HG02678 (cell line): ENCODE results near the gene DTNBP1.

ENCODE experiments used
- ATAC-seq: cut with Tn5 transposase; IDR thresholded peaks from one replicate; pipeline ENCODE4 v1.9.1; 2021; ENCODE audit warnings: mild to moderate bottlenecking, moderate library complexity; ENCODE audit not compliant: unreplicated experiment

DTNBP1 gene

DNA sequence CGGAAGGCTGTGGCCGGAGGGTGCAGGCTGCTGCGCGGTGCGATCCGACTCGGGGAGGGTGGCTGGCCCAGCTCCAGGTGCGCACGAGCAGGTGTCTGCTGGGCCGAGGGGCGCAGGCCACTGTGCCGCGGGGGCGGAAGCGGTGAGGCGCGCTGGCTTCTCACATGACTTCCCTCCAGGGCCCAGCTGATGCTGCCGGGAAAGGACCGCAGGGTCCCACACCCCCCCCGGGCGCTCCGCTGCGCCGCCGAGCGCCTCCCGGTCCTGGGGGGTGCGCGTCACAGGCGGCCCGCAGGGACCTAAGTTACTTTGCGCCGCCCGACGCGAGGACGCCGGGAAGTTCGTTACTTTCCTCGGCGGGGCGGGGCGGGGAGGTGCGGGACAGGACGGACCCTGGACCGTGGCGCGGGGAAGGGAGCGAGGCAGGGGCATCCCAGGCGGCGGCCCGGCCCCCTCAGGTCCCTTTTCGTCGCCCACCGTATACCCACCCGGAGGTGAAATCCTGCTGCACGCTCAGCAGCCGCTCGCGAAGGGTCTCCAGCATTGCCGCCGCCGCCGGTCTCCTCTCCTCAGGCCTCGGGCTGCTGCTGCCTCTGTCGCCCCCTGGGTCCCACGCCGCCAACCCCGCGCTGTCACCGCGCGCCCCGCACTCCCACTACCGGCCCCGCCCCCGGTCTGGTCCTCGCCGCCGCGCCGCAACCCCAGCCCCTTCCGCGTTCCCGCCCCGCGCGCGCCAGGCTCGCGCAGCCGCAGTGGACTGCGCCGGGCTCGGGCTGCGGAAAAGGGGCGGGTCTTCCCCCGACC, at the start of gene DTNBP1:
Gene DTNBP1 (minus strand): TSS at position 703 of the 804 bp plus-strand sequence. CDS start 159 bp downstream, at position 544.
- peak; percentile 70 for ATAC-seq

GRCh38 chr6:15709651-15710269, 46.9 kb upstream of the DTNBP1 start:
- ATAC-seq, result no peak

GRCh38 chr6:15708231-15708630, 45.4 kb upstream of the DTNBP1 start:
- ATAC-seq, result no peak

- no peak for ATAC-seq
These were observed 43.2 kb upstream of the DTNBP1 start for GRCh38 chr6:15705981-15706380.

GRCh38 chr6:15698471-15698870, 35.6 kb upstream of the DTNBP1 start:
- no peak for ATAC-seq

DNA sequence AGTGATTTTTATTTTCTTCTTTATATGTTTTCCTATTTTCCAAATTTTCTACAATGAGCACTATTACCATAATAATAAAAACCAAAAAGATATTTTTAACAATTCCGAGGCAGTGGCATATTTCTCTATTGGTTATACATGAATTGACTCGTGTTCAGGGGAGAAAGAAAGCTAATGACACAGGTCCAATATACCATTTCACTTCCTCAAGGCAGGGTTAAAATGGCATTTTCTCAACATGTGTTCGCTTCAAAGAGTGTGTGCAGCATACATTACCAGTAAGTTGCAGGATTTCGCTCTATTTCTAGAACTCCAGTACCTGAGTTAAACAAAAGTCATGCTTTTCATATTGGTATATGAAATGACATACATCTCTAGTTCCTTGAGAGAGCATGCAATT, 35.1 kb upstream of the DTNBP1 start:
- no peak for ATAC-seq

GRCh38 chr6:15691250-15691869, 28.5 kb upstream of the DTNBP1 start:
- ATAC-seq, result peak; percentile 98

- no peak for ATAC-seq
These were observed 27.7 kb upstream of the DTNBP1 start for GRCh38 chr6:15690510-15690909.

- no peak for ATAC-seq
These were observed 27.0 kb upstream of the DTNBP1 start for GRCh38 chr6:15689586-15690482.

DNA sequence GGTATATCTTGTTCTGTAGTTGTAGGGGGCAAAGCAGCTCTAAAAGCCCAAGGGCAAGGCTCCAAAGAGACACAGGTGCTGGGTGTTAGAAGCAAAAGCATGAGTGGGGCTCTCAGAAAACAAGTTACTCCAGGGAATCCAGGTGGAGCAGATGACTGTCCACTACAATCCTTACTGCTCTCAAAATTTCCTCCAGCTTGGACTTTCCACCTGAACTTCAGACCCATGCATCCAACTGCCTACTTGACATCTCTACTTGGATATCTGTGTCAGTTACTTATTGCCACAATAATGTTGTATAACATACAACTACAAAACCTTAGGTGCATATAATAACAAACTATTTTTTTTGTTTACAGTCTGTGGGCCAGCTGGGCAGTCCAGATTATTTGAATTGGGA, 22.8 kb upstream of the DTNBP1 start:
- ATAC-seq, result no peak

DNA sequence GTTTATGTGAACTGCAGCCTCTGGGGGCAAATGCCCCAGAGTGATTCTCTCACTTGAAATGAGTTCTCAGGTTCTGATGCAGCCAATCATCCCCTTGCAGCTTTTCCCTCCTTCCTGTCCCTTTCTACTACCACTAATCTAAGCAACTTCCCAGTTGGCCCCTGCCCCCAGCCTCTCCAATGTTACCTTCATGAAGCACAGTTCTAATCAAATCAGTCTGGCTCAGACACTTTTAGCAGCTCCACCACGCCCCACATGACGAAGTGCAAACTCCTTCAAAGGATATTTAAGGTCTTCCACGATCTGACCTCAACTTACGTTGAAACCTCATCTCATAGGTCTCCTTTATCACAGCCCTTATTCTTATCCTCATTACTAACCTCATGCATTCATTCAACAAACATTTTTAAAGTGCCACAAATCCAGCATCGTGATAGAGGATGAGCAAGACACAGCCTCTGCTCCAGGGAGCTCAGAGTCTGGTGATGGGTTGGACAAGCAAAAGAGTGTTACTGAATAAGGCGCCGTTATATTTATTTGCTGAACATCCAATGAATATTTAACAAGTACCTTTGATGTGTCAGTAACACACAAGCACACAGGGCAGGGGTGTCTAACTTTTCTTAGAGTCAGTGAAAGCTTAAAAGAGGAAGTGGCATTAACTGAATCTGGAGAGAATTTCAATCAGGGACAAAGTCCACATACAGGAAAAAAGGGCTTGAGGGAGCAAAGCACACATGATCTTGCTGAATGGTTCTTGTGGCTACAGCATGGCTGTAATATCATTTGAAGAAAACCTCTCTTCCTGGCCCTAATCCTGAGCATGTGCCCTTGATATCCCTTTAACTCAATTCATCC, 20.4 kb upstream of the DTNBP1 start:
- no peak for ATAC-seq

- no peak for ATAC-seq
These were observed 19.1 kb upstream of the DTNBP1 start for GRCh38 chr6:15681946-15682345.

DNA sequence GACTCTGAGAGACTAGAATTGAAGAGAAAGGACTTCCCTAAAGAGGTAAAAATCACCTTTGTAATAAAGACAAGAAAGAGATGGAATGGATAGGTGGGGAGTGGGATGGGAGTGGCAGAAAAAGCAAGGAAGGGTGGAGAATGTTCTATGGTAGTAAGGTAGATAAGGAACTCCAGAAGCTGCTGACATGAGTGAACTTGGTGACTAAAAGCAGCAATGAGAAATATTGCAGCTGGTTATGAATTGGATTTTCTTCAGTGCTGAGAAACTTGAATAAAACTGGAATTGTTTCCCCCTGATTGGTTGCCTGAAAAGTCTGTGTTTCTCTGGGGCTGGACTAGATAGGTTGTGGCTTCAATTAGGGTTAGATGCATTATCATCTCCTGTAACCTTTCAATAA, 15.7 kb upstream of the DTNBP1 start:
- no peak for ATAC-seq

- ATAC-seq, result no peak
These were observed 15.0 kb upstream of the DTNBP1 start for GRCh38 chr6:15677822-15678221.

DNA sequence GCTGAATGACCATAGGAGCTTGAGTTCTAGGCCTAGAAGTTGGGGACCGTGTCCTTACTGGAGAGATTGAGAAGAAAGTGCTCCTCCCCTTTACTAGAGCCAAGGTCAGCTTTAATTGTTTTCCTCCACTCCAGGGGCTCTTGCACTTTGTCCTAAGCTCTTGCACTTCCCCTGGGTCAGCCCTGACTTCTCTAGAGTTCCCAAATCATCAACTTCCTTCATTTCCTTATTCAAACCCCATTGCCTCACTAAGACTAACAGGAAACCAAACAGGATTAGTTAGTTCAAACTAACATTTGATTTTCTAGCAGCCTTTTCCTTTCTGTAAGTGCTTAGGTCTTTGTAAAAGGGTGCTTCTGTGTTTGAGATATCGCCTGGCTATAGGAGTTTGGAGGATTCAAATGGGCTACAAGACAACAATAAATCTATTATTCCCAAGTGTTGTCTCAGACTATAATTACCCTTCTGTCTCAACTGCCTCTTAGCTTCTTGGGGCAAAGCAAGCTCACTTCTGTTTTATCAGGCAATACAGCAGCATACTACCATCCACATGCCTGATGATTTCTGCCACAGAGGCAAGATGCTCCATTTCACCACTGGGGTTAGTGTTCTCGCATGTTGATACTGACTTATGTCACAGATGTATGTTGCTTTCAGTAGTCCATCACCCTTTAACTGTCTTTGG, 12.8 kb upstream of the DTNBP1 start:
- no peak for ATAC-seq

- no peak for ATAC-seq
These were observed 12.0 kb upstream of the DTNBP1 start for GRCh38 chr6:15674690-15675386.

DNA sequence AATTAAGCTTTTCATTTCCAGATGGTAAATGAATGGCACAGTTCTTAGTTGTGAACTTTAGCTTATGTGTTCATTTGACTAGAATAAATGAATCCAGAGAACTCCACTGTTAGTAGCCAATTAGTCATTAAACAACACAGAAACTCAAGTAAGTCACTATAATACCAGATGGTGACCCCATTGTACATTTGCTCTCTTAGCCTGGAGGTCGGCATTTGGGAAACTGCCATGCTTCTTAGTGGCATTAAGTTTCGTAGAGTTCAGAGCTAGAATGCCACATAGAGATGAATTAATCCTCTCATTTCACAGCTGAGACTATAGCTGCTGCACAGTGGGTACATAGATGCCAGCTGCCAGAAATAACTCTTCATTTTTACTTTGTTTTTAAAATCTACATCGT, 10.8 kb upstream of the DTNBP1 start:
- ATAC-seq, result no peak

GRCh38 chr6:15672818-15673217, 10.0 kb upstream of the DTNBP1 start:
- no peak for ATAC-seq

DNA sequence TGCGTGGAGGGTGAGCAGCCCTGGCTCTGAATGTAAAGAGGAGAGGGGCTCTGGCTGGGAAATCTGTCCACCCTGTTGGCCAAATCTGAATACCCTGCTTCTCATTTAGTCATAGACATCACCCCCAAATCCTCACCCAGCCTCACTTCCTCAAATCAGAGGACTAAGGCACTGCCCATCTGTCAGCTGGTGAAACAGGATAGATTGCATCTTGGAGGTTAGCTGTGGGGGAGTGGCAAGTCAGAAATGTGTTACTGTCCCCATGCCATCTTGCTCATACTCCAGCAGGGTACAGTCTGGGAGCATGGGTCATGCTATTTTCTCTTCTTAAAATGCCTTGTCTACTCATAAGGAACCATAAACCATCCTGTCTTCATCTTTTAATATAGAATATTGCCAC, 9.5 kb upstream of the DTNBP1 start:
- ATAC-seq, result no peak
